Left cardiac atrium (tissue), 4 donors: ENCODE data around the gene TIMM29. TPM values are rescaled to one million over a fixed set of nuclear protein-coding genes. Genes with fewer than 3 reads are reported as not detected.

Experiments
- ATAC-seq, 2 donors: fragments of 200-7000 bp; cut with Tn5 transposase; one replicate each; pipeline ENCODE4 v1.9.1; 2020; ENCODE audit warnings: mild to moderate bottlenecking in 2 of 2, moderate library complexity in 2 of 2
- DNase-seq: peaks from one replicate; pipeline ENCODE4 v3.0.0-alpha.2; 2020
- intact Hi-C, 2 donors: fragments of 100-400 bp; cut with DNase I; formaldehyde crosslinking; loops; one replicate each; pipeline versions ENCODE4 v1.14.1 to v1.15.1; 2022 to 2023
- total RNA-seq, 2 donors: library from RNA; stranded (reverse); fragmentation: NEBNext Ultra II Directional; extraction: Animal tissue kit (Norgen Biotek cat#: 25700); gene quantifications; one replicate each; pipeline ENCODE4 v1.2.1, GENCODE V29; 2021
- donor health status: DM: no; HTN: yes; CAD: no.
- donor health status: DM: no; HTN: yes; CAD: no; lungs with severe emphysema.
- donor health status: DM: yes; HTN: yes; CAD: no.
- donor health status: Dilated cardiomyopathy.

Gene TIMM29
- total RNA-seq, 2 donors from 2014 or later: 12.7 to 15.1 TPM

DNA sequence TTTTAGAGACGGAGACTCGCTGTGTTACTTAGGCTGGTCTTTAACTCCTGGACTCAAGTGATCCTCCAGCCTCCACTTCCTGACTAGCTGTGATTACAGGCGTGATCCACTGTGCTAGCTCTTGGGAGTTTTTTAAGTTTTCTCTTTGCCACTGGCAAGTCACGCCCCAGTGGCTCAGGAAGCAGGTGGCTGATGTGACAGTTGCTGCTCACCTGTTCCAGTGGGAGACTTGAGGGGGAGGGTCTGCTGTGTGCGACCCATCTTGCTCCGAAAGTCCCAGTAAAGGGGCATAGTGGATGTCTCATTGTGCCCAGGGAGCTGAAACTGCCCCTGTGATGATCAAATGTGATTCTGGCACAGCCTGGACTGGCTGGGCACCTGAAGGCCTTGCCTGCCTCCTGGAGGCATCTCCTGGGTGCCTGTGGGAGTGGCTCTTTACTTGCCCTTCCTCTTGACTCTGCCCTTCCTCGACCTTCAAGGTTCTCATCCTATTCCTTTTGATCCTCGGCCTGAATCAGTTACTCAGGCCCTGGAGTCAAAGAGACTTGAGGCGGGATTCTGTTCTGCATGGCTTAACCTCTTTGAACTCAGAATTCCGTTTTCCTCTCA is 40.0 kb downstream of the TIMM29 start:
- intact Hi-C loops: no loop called here
- DNase-seq (no peak), ATAC-seq (no peak)

DNA sequence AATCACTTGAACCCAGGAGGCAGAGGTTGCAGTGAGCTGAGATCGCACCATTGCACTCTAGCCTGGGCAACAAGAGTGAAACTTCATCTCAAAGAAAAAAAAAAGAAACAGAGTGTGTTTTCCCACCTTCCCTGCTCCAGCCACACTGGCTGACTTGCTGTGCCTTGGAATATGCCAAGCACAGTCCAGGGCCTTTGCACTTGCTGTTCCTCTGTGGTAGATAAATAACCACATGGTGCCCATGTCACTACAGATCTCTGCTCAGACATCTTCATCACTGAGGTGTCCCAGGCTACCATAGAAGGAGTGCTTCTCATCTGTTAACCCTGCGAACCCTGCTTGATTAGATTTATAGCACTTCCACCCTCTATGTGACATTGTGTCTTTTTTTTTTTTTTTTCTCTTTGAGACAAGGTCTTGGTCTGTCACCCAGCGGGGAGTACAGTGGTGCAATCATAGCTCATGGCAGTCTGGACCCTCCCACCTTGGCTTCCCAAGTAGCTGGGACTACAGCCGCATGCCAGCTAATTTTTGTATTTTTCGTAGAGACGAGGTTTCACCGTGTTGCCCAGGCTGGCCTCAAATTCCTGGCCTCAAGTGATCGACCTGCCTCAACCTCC is 42.6 kb downstream of the TIMM29 start:
- intact Hi-C loops: no loop called here
- no peak for DNase-seq
- ATAC-seq: no peak

DNA sequence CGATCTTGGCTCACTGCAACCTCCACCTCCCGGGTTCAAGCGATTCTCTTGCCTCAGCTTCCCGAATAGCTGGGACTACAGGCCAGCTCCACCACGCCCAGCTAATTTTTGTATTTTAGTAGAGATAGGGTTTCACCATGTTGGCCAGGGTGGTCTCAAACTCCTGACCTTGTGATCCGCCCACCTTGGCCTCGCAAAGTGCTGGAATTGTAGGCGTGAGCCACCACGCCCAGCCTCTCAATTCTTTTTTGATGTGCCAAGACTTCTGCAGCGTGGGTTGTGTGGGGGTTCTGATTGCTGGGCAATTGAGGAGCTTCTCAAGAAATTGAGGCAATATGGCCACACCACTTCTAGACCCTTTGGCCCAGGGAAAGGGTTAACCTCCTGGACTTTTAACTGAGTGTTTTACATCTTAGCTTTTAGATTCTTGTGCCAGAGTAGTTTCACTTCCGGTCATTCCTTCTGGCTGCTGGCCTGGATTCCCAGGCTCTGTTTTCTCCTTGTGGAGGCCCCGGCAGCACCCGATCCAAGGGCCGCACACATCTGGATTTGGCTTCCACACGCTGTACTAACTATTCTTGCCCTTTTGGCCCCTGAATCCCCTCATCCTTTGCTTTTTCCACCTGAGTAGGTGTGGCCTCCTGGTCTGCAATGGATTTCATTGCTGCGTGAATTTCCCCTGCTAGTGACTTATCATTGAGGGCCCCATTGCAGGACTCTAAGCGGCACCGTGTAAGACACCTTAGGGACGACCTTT is 46.9 kb downstream of the TIMM29 start:
- DNase-seq (peak; percentile 56), ATAC-seq (peak; percentile 62 to 64)
- intact Hi-C loops: no loop called here

DNA sequence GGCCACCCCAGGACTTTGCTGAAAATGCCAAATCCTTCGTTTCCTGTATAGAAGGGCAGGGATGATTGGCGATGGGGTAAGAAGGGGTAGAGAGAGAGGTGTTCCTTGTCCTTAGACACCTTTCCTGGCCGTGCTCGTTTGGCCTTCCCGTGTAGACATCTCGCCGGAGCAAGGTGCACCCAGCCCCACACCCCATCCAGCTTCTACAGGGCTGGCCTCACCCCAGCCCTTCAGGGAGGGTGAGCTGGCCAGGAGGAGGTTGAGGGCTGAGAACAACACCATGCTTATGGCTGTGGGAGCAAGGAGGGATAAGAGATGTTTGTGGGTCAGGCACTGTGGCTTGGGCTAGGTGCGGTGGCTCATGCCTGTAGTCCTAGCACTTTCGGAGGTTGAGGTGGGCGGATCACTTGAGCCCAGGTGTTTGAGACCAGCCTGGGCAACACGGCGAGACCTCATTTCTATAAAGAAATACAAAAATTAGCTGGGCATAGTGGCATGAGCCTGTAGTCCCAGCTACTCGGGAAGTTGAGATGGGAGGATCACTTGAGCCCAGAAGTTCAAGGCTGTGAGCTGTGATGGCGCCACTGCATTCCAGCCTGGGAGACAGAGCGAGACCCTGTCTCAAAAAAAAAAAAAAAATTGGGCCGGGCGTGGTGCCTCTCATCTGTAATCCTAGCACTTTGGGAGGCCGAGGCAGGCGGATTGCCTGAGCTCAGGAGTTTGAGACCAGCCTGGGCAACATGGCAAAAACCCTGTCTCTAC is 47.7 kb downstream of the TIMM29 start:
- no peak for DNase-seq
- intact Hi-C loops: no loop called here
- ATAC-seq: peak in 1 of 2 donors; percentile 21

DNA sequence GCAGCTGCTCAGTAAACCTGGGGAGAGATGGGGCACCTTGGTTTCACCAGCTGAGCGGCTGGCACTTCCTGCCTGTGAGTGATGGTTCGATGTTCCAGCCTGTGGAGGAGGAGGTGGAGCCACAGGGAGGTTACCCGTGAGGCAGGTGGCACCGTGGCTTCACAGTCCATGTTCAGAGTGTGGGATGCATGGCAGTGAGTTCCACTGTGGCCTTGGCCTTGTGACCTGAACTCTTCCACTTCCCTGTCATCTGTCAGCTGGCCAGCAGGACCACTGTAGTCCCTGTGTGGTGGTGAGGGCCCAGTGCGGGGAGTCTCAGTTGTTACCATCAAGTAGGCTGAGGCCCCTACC is 49.1 kb downstream of the TIMM29 start:
- DNase-seq: no peak
- no peak for ATAC-seq
- intact Hi-C loops: no loop called here

Other genes starting within 250 kb of the TIMM29 start
- gene QTRT1, start 227.4 kb upstream of the TIMM29 start, total RNA-seq: 10 to 100 TPM; 24.7 to 28.2 TPM
- 100 to 1,000 TPM; 125 to 186 TPM for gene DNM2, start 210.7 kb upstream of the TIMM29 start, total RNA-seq
- 10 to 100 TPM; 27.2 to 28.5 TPM for gene TMED1, start 92.6 kb upstream of the TIMM29 start, total RNA-seq
- 1 to 10 TPM; 1.1 to 1.2 TPM for gene C19orf38, start 80.4 kb upstream of the TIMM29 start, total RNA-seq
- gene CARM1, start 57.3 kb upstream of the TIMM29 start, total RNA-seq: 10 to 100 TPM; 31.9 to 32.4 TPM
- gene YIPF2, start 172 bp upstream of the TIMM29 start, total RNA-seq: 10 to 100 TPM; 26.5 to 31.8 TPM
- 10 to 100 TPM; 43.5 to 53.6 TPM for gene SMARCA4, start 32.2 kb downstream of the TIMM29 start, total RNA-seq
- gene LDLR, start 160.7 kb downstream of the TIMM29 start, total RNA-seq: 10 to 100 TPM; 24.4 to 80.0 TPM
- gene SPC24, start 227.0 kb downstream of the TIMM29 start, total RNA-seq: 1 to 10 TPM; 3.4 to 3.9 TPM